Midbrain (tissue), 1 donor: Measurements from ENCODE around the gene COPS3.

Source experiments
- DNase-seq: peaks from one replicate; lab custom pipeline; 2025; lab: John Stamatoyannopoulos, UW

COPS3 gene

DNA sequence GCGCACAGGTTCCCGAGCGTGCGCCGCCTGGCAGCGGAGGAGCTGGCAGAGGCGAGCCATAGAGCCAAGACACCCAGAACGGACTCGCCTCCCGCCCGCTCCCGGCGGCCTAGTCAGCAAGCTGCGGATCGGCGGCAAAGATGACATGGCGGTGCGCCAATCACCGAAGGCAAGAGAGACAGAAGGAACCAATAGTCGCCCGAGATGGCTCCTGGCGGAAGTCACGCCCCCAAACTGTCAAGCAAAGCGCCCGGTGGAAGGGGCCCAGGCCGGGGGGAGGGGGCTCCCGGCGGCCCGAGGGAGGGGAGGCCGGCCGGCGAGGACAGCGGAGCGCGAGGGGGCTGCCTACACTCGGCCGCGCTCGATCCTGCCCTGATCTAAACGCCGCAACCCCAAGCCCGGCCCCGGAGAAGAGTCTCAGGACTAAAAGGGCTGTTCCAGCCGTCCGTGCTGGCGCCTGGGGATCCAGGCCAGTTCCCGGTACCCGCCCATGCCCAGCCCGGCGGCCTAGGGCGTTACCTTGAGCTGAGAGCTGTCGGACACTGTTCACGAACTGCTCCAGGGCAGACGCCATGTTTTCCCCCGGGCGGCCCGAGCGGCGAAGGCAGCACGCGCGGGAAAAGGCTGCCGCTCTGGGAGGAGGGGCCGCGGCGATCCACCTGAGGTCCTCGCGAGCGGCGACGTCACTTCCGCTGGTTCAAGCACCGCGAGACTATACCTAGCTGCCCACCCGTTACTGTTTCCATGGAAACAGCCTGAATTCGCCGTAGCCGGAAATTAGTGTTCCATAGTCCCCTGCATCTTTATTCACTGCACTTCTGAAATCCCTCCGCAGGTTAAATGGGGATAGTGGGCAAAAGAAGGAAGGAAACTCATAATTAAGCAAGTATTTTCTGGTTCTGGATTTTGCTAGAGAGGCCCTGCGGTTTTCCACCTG lies at the start of gene COPS3:
TSS of gene COPS3 (minus strand) at position 634 of the 937 bp plus-strand sequence. CDS start at position 574, 60 bp downstream.
- DNase-seq: peak; percentile 98

DNA sequence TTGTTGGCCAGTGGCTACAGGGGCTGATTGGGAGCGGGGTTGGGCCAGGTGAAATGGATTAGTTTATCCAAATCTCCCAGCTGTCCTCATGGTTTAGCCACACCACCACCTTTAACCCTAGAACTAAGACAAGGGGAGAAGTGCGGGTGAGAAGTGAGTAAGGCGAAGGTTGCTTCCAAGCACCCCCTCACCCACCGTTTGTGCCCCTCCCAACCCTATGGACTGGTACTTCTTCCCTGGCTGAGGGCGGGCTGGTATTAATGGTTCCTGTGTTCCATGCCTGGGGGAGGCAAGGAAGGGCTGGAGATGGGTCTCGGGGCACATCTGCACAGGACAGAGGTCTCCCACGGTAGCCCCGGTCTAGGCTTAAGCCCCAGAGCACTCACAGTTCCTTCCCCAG lies 47.2 kb upstream of the COPS3 start:
- no peak for DNase-seq

DNA sequence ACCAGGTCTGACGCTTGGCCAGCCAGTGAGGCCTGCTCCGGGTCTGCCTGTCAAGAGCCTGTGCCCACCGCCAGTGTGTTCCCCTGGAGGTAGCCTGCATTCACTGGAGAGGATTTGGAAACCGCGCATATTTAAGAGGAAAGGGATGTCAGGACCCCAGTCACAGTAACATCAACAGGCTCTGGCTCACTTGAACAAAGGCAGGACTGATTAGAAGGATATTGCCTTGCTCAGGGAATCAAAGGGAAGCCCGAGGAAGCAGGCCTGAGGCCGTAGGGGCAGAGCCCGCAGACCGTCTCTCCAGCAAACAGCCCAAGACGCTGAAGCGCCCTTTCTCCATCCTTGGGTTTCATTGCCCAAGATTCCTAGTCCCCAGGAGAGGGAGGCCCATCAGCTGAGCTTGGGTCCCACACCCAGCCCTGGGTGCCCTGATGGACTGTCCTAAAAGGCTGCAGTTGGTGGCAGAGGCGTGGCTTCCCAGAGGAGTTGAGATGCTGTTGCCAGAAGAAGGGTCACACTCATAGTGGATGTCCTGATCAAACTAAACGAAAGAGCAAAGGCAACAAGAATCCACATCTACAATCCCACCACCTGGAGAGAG lies 45.3 kb upstream of the COPS3 start:
- no peak for DNase-seq

DNA sequence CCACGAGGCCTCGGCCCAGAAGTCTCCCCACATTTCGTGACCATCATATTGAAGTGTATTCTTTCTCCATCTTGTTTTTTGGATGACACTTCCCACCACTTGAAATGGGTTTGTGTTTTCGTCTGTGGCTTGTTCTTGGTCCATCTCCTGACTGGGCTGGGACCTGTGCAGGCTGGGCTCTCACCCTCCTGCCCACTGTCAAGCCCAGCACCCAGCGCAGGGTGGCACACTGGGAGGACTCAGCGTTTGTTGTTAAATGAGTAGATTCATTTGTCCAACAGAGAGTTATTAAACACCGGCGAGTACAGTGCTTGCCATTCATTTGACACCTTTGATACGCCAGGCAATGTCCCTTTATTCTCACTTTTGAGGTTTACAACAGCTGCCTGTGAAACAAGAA lies 44.8 kb upstream of the COPS3 start:
- DNase-seq: no peak

DNA sequence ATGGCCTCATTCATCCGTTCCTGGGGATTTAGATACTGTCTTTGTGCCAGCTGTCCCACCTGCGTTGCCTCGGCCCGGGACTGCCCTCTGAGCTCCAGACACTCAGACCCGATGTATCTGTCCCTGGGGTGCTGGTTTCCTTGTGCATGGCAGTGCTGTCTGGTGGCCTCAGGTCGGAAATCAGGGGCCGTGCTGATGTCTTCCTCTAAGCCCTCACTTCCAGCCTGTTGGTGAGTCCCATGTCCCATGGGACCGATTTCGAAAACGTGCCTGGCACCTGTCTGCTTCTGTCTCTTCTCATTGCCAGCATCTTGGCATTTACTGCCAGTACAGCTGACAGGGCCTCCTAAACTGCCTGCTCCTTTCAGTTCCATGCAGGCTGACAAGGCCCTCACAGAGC lies 44.2 kb upstream of the COPS3 start:
- DNase-seq: no peak

DNA sequence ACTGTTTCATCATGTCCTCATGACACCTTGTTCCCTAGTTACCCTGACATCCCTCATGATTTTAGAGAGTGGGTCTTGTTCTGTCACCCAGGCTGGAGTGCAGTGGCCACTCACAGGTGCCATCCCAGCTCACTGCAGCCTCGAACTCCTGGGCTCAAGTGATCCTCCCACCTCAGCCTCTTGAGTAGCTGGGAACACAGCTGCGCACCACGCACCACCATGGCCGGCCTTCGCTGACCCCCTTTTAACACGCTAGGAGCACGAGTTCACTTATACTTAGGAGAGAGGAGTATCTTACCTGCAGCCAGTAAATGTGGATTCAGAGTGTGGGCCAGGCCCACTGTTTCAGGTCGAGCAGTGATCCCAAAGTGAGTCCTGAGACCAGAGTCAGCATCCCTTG lies 43.6 kb upstream of the COPS3 start:
- DNase-seq: no peak

DNA sequence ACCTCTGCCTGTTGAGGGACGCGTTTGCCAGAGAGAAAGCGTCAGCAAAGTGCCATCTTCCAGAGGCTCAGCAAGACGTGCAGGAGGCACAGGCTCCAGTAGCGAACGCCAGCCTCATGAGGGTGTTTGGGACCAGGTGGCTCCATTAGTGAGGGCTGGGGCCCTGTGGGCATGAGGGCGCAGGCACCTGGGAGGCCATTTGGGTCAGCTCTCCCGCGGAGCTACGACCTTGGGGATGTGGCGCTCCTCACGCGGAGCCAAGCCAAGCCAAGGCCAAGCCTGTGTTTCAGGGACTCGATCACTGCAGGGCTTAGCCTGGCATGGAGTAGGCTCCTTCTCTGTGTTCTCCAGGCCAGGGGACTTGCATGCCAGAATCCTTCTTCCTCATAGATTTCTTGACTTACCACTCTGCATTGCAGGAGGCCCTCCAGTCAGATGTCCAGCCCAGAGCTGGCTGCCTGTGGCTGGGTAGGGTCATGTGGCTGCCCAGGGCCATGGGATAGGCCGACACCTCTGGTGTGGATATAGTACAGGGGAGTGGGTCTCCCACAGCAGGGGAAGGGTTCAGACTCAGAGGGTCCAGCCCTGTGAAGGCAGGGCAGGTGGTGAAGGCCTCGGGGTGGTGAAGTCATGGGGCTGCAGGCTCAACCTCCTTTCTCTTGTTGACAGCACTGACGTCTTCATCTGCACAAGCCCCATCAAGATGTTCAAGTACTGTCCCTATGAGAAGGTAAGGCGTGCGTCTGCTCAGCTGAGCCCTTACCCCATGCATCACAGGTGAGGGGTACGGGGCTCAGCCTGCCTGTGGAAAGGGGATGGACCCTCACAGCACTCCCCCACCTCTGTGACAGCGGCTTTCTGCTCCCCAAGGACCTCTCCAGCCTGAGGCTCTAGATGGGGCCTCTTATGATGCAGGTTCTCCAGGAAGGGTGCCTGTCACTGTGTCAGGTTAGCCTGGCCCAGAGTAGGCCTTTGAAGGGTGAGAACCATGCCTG lies 41.8 kb upstream of the COPS3 start:
- no peak for DNase-seq

DNA sequence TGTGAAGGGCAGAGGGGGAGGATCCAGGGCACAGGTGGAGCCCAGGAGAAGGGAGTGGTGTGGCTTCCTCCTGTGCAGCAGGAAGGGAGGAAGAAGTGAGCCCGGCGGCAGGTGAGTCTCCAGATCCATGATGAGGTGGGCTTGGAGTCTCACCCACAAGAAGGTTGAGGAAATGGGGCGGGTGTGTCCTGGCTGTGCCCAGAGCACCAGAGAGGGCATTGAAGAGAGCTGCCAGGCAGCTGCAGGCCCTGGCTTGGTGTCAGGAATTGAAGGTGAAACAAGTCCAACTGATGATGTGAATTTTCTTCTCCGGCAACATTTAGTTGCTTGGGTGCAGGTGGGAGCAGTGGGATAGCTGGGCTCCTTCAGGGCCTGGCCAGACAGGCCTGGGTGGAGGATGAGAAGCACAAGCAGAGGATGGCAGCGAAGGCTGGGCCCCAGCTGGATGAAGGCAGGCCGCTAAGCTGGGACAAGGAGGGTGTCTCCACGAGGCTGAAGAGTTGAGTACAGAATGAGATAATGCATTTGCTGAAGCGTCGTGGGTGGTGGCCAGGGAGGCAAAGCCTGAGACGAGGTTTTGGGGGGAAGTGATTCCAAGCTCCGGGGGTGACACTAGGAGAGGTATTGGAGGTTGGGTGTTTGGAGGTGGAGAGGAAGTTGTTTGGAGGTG lies 40.4 kb upstream of the COPS3 start:
- DNase-seq: no peak

DNA sequence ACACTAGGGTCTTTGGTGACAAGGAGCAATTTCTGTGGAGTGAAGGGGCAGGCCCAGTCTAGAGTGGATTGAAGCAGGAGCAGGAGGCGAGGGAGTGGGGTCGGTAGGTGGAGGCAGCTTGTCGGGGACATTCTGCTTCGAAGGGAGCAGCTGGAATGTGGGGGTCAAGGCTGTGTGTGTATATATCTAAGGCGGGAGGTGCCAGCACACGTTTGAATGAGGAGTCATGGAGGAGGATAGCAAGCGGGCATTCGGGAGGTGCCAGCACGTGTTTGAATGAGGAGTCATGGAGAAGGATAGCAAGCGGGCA lies 39.8 kb upstream of the COPS3 start:
- DNase-seq: no peak

DNA sequence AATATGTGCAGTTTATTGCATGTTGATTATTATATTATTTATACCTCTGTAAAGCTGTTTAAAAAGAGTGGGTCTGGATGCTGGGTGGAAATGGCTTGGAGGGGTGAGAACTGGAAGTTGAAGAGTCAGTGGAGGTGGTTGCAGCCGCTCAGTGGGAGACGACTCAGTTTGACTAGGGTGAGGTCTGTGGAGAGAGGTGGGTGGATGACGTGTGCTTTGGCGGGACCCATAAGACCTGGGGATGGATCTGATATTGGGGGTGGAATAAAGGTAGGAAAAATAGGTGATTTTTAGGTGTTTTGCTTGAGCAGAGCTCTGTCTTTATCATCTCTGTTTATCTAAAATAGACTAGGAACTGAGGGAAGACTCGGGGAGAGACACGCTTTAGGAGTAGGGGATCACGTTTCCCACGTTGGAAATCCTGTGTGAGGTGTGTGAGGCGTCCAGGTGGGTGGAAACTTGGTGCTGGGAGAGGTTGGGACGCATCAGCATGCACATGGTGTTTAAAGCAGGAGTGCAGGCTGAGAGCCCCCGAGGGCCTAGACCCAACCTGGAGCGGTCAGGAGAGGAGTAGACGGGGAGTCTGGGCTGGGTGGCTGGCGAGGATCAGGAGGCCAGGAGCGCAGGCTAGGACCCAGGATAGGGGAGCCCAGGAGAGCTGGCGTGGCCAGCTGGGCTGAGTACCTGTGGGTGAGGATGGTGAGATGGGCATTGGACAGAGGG lies 39.3 kb upstream of the COPS3 start:
- DNase-seq: no peak

DNA sequence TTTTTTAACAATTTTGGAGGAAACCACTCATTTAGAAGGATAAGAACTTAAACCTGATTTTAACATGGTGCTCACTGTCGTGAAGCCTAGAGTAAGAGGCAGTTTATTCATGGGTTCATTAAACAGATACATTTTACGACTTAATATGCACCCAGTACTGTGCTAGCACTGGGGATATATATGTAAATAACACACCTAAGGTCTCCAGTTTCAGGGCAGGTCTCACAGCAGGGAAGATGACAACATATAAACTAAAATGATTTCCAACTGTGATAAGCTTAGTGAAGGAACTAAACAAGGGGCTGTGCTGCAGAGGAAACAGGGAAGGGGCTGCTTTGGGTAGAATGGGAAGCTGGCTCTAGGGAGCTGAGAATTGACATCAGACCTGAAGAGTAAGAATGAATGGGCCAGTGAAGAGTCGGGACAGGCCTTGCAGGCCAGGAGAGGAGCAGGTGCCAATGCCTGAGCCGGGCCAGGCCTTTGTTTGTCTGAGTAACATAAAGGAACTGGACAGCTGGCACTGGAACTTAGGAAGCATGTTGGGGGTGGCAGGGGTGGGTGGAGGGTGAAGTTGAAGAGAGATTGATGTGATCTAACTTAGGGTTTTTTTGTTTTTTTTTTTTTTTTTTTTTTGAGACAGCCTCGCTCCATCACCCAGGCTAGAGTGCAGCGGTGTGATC lies 34.2 kb upstream of the COPS3 start:
- DNase-seq: no peak

DNA sequence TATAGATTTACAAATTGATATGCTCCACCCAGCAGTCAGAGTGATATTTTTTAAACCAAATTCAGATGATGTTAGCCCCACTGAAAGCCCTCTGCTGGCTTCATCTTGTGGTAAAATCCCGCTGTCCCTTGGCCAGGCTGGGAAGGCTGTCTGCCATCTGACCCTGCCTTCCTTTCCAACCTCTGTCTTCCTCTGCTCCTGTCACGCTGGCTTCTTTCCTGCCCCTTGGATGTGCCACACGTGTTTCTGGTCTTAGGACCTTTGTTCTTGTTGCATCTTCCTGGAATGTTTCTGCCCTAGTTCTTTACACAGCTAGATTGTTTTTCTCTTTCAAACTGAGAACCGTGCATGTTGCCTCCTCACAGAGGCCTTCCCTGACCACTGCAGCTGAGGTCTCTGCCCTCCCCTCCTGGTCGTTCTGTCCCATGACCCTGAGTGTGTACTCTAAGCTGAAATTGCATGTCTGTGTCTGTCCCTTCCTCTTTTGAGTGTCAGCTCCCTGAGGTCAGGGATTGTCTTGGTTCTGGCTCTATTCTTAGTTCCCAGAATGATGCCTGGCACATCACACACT lies 33.5 kb upstream of the COPS3 start:
- DNase-seq: no peak

DNA sequence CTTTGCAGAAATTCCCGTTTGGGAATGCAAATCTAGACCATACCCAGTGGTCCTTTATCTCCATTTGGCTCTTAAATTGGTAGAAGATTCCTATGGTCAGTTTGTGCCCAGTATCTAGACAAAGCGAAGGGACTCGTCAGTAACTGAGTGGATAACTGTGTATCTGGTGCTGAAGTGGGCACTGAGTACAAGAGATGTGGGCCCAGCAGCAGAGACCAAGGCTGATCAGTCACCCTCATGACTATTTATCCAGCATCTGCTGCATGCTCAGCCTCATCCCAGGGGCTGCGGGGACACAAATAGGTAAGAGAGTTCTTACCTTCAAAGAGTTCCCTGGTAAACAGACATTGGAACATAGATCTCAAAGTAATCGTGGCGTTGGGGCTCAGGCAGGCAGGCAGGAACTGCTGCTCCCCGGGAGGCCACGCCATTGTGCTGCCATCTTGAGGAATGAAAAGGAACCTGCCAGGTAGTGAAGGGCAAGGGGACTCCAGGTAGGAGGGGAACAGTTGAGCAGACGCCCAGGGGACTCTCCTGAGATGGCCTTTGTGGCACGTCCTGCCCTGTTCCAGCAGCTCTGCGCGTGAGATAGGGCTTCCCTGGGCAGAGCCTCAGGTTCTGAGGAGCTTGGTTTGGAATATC lies 32.4 kb upstream of the COPS3 start:
- no peak for DNase-seq

DNA sequence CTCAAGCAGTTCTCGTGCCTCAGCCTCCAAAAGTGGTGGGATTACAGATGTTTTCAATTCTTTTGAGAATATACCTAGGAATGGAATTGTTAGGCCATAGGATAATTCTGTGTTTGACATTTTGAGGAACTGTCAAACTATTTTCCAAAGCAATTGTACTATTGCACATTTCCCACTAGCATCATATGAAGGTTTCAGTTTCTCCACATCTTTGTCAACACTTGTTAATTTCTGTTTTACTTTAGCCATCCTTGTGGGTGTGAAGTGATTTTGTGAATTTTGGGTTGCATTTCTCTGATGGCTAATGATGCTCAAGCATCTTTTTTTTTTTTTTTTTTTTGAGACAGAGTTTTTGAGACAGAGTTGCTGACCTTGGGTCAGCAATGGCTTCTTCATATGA lies 28.3 kb upstream of the COPS3 start:
- no peak for DNase-seq

DNA sequence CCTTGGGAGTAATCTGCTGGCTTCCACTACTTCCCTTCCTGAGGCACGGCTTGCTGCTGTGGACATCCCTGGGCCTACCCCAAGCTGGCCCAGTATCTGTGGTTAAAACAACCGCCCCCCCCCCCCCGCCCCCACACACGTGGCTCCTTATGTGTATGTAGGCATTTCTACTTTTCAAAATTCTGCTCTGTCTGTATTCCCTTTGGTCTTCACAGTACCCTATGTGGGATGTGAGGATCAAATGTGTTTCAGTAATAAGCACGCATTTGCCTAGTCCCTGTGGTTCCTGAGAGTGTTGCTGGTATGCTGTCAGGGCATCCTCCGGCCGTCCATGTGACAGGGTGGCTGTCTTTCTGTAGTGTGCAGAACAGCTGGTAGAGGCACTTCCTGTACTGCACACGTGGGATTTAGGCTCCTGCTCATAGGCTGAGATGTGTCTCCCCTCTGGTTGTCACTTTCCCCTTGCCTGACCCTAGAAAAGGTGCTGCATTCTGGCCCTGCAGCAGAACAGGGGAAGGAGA lies 24.3 kb upstream of the COPS3 start:
- no peak for DNase-seq

DNA sequence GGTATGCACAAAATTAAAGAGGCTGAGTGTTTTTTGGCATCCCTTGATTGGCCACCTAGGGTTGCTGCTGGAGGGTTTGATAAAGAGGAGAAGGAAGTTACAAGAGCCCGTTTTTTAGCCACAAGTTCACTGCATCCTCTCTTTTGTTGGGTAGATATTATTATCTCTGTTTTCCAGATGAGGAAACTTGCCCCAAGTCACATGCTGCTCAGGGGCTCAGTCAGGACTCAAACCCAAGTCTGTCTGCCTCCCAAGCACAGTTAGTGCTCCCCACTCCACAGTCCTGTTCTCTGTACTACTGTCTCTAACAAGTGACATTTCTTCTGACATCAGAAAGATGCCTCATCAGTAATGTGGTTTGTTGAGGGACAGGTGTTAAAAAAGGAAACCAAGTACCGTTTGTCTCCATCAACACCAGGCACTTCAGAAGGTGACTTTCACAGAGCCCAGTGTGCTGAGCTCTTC lies 23.5 kb upstream of the COPS3 start:
- DNase-seq: no peak

DNA sequence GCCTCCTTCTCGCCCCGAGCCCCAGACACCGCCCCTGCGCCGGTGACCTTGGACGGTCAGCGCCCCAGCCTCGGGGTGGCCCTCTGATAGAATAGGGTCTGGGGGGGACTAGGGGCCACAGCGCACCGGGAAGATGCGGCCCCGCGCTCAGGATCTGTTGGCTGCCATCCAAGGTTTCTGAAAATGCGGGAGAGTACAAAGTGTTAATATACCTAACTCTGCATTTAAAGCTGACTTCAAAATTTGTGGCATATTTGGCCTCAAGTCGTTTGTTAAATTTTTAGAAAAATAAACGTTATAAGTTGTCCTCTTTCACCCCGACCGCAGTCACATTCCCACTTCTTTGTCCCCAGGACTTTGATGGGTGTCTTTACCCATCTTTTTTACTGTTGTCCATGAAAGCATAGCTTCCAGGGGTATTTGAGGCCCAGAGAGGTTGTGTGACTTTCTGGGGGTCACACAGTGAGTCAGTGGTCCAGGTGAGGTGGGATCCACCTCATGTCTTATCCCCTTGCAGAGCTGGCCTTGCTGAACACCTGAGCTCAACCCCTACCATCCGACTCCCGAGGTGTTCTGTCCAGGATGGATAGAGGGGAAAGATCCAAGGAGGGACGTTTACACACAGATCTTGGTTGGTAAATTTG lies 22.9 kb upstream of the COPS3 start:
- DNase-seq: no peak

DNA sequence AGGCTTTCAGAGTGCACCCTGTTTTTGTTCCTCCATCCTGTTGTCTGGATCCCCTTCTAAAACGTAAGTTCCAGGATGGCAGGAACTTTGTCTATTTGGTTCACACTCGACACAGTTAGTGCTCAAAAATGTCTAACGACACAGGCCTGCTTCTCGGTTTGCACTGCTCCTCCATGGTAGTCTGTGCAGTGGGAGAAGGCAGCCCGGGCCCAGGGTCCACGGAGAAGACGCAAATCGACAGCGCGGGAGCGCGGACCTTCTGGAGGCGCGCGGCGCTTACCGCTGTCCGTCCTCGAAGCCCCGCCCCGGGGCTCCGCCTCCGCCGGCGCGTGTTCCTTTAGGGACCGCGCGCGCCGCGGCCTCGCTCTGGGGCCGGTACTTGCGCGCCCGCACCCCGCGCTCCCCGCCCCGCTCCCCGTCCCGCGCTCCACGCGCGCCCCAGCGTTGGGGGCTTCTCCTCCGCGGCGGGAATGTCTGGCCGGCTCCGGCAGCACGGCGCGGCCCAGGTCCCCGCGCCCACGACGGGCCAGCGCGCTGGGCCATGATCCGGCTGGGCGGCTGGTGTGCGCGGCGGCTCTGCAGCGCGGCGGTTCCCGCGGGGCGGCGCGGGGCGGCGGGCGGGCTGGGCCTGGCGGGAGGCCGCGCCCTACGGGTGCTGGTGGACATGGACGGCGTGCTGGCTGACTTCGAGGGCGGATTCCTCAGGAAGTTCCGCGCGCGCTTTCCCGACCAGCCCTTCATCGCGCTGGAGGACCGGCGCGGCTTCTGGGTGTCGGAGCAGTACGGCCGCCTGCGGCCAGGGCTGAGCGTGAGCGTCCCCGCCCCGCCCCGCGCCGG lies 22.2 kb upstream of the COPS3 start, which contains the start of gene NT5M:
TSS of gene NT5M (plus strand) at position 364 of the 837 bp plus-strand sequence. CDS start at position 542, 178 bp downstream.
- DNase-seq: peak; percentile 80
